NT2/D1 (cell line): ENCODE results near the gene ELOVL6.

ENCODE experiments used
- SUZ12 ChIP-seq: IDR thresholded peaks from 2 replicates; pipeline ENCODE4 v1.6.1; 2011; ENCODE audit not compliant: insufficient read length, insufficient read depth; ENCODE audit errors: extremely low read depth
- YY1 ChIP-seq: IDR thresholded peaks from 2 replicates; pipeline ENCODE4 v1.6.1; 2011; ENCODE audit not compliant: insufficient read length, insufficient read depth
- ZNF274 ChIP-seq: IDR thresholded peaks from 2 replicates; pipeline ENCODE4 v1.6.1; 2011; ENCODE audit warnings: mild to moderate bottlenecking, low read depth, low read length

DNA sequence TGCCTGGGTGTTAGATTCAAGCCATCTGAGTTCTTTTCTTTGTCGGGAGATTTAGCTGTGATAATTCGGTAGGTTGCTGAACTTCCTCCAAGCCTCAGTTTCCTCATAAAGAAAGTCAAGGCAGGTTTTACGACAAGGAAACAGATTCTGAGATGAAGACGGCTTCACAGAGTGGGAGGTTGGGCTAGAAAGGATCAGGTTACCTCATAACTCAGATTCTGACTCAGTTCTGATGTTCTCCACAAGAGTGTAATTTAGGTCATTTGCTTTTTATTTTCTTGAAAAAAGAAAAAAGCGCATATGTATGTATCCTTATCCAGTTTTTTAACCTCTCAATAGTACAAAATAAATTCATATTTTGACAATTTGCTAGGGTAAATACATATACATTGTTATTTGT lies 47.2 kb upstream of the ELOVL6 start:
- TF ChIP-seq SUZ12 (no peak), ZNF274 (no peak), YY1 (no peak)
